G401.6 (cell line): Measurements from ENCODE around the gene BGN.

Source experiments
- FAIRE-seq: peaks from 2 replicates; lab custom pipeline; 2012; peaks lifted over from hg19 to GRCh38; lab: Jason Lieb, UNC

Gene BGN

DNA sequence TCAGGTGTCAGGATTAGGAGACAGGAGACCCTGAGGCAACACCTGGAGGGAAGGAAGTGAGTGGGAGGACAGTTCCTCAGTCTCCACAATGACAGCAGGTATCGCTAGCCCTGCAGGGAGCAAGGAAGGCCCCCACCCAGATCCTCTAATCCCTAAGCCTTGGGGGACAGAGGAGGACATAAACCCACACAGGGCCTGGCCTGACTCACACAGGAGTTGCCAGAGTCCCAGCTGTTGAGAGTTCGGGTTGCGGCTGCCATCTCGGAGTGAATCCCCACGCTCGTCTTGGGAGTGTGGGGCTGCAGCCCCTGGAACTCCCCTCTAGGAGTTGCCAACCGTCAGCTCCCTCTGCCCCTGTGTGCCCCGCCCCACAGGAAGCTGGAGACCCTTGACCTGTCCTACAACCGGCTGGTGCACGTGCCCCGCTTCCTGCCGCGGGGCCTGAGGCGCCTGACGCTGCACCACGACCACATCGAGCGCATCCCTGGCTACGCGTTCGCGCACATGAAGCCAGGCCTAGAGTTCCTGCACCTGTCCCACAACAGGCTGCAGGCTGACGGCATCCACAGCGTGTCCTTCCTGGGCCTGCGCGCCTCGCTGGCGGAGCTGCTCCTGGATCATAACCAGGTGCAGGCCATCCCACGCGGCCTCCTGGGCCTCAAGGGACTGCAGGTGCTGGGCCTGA is 9.2 kb upstream of the BGN start:
- FAIRE-seq, result no peak

DNA sequence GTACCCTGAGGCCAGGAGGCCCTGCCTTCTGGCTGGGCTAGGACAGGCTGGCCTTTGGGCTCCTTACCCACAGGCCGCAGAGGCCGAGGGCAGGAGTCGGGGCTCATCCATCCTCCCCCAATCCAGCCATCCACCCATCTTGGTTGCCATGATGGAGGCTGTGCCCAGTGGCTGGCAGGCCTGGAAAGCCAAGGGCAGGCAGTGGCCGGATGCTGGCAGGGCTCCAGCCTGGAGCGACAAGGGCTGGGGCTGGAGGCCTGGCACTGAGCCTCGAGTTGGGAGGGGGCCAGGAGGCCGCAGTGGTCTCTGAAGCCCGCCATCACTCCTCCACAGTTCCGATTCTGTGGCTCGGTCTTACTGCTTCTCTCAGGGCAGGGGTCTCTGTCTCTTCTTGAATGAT is 8.6 kb upstream of the BGN start:
- no peak for FAIRE-seq

DNA sequence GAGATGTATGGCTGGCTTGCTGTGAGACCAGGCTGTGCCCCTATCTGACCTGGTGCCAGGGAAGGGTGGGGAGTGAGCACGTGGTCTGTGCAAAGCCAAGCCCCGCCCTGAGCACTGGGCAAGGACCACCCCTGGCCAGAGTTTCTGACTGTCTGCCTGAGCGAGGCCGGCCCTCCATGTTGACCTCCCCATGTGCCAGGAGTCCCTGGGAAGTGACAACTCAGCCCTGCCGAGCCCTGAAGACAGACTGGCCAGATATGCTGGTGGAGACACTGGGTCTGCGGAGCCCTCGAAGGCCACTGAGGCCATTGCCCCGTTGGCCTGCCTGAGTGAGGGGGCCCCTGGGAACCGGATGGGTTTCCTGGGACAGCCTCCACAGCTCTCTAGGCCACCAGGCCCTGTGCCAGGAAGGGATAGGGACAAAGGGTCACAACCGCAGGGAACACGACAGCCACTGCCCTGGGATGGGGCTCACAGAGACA is 7.1 kb upstream of the BGN start:
- no peak for FAIRE-seq

DNA sequence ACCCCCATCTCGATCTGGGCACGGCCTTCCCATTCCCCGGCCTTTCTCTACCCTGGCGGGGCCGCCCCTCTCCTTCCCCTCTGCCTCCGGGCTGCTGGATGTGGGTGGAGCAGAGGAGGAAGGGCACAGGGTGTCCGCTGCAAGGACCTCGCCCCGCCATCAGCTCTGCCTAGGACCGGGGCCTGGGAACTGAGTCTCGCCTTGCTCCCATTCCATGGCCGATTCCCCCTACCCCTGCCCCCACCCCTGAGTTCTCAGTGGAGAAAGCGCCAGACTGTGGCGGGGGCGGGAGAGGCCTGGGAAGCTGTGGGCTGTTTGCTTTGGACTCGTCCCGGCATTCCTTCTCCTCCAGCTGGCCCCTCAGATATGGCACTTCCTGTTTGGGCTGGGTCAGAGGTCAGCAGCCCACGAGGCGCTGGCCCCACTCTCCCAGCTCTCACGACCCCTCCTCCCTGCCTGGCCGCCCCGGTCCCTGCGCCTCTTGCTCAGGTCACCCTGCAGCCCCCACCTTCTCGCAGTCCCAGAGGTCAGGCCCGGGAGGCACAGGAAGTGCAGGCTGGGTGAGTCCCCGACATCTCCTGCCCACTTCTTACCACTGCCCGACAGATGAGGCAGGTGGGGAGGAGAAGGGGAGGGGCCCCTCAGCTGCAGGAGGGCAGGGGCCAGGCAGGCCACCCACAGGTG is 6.4 kb upstream of the BGN start:
- FAIRE-seq, result no peak

DNA sequence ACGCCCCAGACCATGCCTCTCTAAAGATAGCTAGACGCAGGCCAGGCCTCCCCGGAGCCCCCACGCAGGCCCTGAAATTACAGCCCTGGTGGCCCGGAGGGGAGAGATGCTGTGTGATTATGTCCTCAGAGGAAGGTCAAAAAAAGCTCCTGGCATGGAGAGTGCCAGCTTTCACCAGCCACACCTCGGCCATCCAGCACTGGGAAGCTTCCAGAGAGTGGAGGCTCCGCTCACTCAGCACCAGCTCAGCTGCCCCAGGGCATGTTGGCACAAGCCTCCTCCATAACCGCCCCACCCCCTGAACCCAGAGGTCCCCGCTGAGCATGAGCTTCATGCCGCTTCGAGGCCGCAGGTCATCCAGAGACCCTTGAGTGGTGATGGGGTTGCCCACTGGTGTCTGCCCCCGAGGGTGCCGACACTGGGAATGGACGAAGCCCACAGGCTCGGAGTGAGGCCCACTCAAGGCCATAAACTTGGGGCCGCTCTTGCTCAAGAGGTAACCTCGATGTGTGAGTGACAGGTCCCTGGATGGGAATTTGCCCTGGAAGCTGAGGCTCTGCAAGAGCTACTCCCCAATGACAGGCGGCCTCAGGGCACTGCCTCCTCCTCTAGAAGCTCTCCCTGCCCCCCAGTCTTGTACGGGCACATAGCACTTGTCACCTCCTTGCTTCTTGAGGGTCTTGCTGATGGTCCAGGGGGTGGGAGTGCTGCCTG is 4.4 kb upstream of the BGN start:
- no peak for FAIRE-seq

DNA sequence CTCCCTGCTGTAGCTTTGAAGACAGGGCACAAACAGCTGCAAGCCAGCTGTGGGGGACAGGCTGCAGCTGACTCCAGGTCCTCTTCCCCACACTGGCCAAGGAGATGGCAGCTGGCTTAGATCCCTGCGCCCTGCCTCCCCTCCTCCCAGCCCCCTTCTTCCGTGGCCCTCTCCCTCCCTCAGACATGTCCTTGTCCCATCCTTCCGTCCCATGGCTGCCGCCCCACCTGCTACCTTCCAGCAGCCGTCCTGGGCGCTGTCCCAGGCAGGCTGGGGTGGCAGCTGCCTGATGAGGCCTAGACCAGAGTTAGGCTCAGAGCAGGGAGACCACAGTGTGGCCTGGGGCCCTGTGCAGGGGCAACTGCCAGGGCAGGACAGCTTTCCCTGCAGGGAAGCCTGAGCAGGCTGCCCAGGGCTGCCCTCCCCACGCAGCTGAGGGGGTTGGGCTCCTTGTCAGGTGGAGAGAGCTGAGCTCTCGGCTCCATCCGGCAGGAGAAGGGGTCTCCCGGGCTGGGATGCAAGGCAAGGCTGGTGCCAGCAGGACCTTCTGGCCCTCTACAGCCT is 3.3 kb upstream of the BGN start:
- FAIRE-seq, result no peak

DNA sequence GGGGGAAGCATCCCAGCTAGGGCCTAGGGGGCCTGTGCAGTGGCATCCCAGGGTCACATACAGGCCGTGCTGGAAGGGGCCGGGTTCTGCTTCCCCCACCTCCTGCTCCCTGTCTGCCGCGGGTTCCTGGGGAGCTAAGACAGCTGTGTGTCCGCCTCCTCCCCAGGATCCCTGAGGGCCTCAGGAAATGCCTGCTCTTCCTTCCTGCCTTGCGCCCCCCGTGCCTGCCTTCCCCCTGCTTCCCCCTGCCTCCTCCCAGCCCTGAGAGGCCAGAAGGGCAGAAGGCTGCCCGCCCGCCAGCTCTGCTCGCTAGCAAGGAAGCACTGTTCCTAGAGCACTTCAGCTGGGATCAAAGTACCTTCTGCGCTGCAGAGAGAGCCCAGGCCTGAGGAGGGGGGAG is 2.9 kb upstream of the BGN start:
- no peak for FAIRE-seq

- no peak for FAIRE-seq
These were observed 2.2 kb upstream of the BGN start for GRCh38 chrX:153492543-153492942.

DNA sequence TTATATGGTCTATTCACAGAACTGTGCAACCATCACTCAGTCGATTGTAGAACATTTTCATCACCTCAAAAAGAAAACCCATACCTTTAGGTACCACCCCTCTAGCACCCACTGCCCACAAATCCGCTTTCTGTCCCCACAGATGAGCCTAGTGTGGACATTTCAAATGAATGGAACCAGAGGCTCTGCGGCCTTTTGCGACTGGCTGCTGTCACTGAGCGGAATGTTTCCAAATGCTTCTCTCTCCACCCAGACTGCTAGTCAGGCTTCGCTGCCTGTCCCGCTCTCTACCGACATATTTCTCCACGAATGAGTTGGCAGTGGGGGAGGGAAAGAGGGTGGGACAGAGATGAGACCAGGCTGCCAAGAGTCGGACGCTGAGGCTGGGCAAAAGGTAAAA is 1.7 kb upstream of the BGN start:
- no peak for FAIRE-seq

DNA sequence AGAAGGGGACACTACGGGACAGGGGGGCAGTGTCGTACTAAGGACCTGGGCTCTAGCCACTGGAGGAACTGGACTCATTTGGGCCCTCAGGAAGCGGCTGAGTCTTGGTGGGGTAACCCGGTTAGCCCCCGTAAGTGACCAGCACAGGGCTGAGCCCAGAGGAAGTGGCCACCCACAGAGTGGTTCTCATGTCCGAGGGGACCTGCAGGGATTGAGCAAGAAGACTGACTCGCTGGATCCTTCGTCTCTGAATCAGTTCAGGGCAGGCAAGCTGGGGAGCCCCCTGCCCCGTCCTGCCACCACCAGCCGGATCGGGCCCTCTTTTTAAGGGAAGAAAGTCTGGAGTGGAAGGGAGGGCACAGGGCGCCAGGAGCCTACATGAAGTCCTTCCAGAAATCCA is 719 bp upstream of the BGN start:
- FAIRE-seq, result no peak

GRCh38 chrX:153495362-153495751 is 577 bp downstream of the BGN start:
- no peak for FAIRE-seq

DNA sequence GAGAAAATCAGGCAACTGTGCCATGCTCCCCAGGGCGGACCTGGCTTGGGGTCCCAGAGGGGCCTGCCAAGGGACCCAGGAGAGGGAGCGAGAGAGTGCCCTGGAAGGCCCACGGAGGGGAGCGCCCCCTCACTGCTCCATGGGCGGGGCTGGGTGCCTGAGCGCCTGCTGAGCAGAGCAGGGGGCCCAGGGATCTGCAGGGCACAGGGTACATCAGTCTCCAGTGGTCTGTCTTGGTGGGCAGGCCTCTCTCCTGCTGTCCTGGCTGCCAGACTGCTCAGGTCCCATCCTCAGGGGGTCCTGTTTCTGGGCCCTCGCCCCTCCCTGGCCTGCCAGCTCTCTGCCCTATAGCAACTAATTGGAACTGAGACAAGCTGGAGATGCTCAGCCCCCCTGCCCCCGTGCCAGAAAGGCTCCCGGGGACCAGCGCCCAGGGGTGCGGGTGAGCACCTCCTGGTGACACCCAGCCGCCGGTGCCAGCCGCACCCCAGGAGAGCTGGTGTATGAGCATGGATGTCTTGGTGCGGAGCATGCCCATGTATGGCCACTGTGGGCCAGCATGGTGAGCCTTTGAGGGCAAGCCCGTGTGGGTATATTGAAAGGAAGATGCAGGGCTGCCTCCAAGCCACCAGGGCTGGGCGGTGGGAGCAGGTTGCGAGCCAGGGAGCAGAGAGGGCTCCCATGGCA is 1.3 kb downstream of the BGN start:
- no peak for FAIRE-seq

DNA sequence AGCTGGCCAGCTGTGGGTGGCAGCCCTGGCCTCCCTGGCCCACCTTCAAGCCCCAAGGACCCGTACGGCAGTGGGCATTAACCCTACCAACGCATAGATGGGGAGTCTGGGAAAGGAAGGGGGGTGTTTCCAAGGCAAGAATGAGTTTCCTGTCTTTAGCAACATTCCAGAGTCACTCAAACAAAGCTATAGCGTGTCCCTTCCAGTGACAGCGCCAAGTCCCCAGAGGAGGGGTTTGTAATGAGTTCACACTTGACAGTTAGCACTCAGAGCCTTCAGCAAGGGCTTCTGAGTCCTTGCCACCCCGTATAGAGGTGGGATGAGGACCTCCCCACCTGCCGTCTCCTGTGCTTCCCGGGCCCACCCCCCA is 1.8 kb downstream of the BGN start:
- no peak for FAIRE-seq

DNA sequence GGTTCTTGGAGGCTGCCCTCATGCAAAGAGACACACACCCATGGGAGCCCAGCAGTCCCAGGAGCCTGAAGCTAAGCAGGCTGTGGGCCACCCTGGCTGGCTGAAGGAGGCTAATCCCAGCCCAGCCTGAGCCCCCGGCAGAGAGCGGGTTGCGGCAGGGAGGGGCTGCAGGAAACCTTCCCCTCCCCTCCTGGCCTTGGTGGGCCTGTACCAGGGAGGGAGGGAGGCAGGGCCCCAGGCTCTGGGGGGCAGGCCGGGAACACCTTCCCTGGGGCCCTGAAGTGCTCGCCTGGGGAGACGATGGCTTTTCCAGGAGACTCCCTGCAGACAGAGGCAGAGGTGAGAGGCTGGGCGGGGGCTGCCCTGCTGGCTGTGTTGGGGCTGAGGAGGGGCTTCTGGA is 3.7 kb downstream of the BGN start:
- no peak for FAIRE-seq

- no peak for FAIRE-seq
These were observed 4.6 kb downstream of the BGN start for GRCh38 chrX:153499341-153499740.

- no peak for FAIRE-seq
These were observed 5.1 kb downstream of the BGN start for GRCh38 chrX:153499876-153500275.

- no peak for FAIRE-seq
These were observed 6.0 kb downstream of the BGN start for GRCh38 chrX:153500676-153501280.

DNA sequence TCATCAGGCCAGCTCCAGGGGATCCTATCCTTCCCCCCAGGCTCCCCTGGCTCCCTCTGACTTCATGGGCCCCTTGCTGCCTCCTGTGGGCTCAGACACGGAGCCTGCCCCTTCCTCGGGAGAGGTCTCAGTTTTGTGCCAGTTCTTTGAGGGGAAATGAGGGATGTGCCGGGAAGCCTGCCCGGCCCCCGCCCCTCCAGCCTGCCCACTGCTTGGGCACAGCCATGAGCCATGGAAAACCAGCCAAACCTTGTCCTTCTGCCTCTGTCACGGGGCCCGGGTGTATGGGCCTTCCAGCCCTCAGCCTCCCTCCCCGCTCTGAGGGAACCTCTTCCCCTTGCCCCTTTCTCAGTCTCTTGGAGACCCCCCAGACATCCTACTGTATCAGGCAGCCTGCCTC is 6.8 kb downstream of the BGN start:
- no peak for FAIRE-seq

- FAIRE-seq, result no peak
These were observed 7.4 kb downstream of the BGN start for GRCh38 chrX:153502131-153502530.

GRCh38 chrX:153502796-153503195 is 8.0 kb downstream of the BGN start:
- no peak for FAIRE-seq

GRCh38 chrX:153504445-153505016 is 9.8 kb downstream of the BGN start:
- FAIRE-seq, result no peak

DNA sequence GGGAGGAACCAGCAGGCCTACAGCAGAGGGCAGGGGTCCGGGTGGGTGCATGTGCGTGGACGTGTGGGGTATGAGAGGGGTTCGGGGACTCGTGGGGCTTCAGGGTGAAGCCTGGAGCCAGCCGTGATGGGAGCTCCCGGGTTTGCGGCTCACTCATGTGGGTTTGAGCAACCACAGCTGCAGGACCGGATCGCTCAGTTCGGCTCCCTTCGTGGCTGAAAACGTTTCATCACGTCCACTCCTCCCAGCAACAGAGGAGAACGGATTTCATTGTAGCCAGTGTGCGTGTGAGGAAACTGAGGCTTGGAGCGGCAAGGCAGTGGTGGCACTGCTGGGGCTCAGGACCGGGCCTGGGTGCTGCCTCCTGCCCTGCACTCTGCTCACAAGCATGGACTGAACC is 10.6 kb downstream of the BGN start:
- no peak for FAIRE-seq
